ENCODE results near the gene TOGARAM1.

TOGARAM1 gene

GRCh38 chr14:45094275-45094674 is 132.3 kb downstream of the TOGARAM1 start:
- DNase-seq (ENCODE audit: low spot score): no peak
- TF ChIP-seq, protein P1, sequence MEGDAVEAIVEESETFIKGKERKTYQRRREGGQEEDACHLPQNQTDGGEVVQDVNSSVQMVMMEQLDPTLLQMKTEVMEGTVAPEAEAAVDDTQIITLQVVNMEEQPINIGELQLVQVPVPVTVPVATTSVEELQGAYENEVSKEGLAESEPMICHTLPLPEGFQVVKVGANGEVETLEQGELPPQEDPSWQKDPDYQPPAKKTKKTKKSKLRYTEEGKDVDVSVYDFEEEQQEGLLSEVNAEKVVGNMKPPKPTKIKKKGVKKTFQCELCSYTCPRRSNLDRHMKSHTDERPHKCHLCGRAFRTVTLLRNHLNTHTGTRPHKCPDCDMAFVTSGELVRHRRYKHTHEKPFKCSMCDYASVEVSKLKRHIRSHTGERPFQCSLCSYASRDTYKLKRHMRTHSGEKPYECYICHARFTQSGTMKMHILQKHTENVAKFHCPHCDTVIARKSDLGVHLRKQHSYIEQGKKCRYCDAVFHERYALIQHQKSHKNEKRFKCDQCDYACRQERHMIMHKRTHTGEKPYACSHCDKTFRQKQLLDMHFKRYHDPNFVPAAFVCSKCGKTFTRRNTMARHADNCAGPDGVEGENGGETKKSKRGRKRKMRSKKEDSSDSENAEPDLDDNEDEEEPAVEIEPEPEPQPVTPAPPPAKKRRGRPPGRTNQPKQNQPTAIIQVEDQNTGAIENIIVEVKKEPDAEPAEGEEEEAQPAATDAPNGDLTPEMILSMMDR (conservative IDR thresholded peaks at IDR 0.05; ENCODE audit: low read depth): no peak
- ChIA-PET POLR2A (ENCODE audit: low non-redundant PET) (no interaction called here), CTCF (interaction anchor here (0.6 kb wide), 2 partner anchors 20 to 145 kb away, joined by 3 read pairs; no protein-coding TSS in a partner anchor)
- no peak overlapping the region for H3K27ac ChIP-seq

DNA sequence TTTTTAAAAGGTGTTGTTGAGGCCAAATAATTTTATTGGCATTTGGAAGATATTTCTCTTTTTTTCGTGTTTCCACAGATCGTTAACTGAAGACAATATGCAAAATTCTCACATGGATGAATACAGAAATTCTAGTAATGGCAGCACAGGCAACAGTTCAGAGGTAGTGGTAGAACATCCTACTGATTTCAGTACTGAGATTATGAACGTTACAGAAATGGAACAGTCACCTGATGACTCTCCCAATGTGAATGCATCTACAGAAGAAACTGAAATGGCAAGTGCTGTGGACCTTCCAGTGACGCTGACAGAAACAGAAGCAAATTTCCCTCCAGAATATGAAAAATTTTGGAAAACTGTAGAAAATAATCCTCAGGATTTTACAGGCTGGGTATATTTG is 133.2 kb downstream of the TOGARAM1 start:
- H3K27ac ChIP-seq: no peak overlapping the region
- TF ChIP-seq, protein P1 (conservative IDR thresholded peaks at IDR 0.05; ENCODE audit: low read depth): no peak
- no peak for DNase-seq (ENCODE audit: low spot score)
- ChIA-PET POLR2A (ENCODE audit: low non-redundant PET) (interaction anchor here (0.7 kb wide), 1 partner anchor 108 kb away, joined by 7 read pairs; no protein-coding TSS in a partner anchor), CTCF (interaction anchor here (0.6 to 0.7 kb wide), 2 partner anchors 110 to 144 kb away, joined by 3 to 5 read pairs; no protein-coding TSS in a partner anchor)

- POLR2A ChIA-PET (ENCODE audit: low non-redundant PET): no interaction called here
- CTCF ChIA-PET: no interaction called here
- TF ChIP-seq, protein P1 (conservative IDR thresholded peaks at IDR 0.05; ENCODE audit: low read depth): no peak
- no peak for DNase-seq (ENCODE audit: low spot score)
- no peak overlapping the region for H3K27ac ChIP-seq
Observed at GRCh38 chr14:45096218-45096617, 134.2 kb downstream of the TOGARAM1 start.

DNA sequence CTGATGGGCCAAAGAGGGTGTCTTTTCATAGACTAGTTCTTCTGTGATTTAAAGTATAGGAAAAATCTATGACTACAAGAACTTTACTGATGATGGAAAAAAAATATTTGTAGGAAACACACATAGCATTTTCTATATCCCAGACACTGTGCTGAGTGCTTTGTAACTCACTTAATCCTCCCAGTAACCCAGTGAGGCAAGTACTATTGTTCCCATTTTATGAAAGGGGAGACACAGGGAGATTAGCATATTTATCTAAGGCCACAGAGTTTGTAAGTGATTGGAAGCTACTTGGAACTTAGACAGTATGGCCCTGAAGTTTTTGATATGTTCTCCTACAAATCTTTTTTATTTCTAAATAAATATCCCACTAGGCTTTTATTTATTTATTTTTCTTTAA is 141.8 kb downstream of the TOGARAM1 start:
- TF ChIP-seq, protein P1 (conservative IDR thresholded peaks at IDR 0.05; ENCODE audit: low read depth): no peak
- ChIA-PET CTCF (no interaction called here), POLR2A (ENCODE audit: low non-redundant PET) (no interaction called here)
- no peak for DNase-seq (ENCODE audit: low spot score)
- H3K27ac ChIP-seq: no peak overlapping the region

DNA sequence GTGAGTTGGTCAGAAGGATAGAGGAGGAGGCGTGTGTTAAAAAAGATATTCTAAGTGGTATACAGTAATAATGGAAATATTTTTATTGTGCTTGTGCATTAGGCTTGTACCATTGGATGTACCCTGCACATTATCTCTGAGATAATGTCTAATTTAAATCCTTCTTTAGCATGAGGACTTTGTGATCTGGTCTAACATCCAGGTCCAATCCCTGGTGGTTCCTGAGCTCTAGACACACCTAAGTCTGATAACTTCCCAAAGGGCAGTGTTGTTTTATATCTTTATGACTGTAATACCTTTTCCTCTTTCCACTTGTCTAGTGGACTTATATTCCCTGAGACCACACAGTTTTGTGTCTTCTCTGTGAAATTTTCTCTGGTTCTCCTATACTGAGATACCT is 142.6 kb downstream of the TOGARAM1 start:
- TF ChIP-seq, protein P1 (conservative IDR thresholded peaks at IDR 0.05; ENCODE audit: low read depth): no peak
- POLR2A ChIA-PET (ENCODE audit: low non-redundant PET): no interaction called here
- CTCF ChIA-PET: no interaction called here
- DNase-seq (ENCODE audit: low spot score): no peak
- no peak overlapping the region for H3K27ac ChIP-seq

- ChIA-PET POLR2A (ENCODE audit: low non-redundant PET) (no interaction called here), CTCF (no interaction called here)
- DNase-seq (ENCODE audit: low spot score): no peak
- no peak overlapping the region for H3K27ac ChIP-seq
- TF ChIP-seq, protein P1 (conservative IDR thresholded peaks at IDR 0.05; ENCODE audit: low read depth): no peak
Observed at GRCh38 chr14:45112896-45113781, 151.1 kb downstream of the TOGARAM1 start.

All from RWPE1 (cell line).